ENCODE measurements around the gene FCER2.

FCER2 gene

DNA sequence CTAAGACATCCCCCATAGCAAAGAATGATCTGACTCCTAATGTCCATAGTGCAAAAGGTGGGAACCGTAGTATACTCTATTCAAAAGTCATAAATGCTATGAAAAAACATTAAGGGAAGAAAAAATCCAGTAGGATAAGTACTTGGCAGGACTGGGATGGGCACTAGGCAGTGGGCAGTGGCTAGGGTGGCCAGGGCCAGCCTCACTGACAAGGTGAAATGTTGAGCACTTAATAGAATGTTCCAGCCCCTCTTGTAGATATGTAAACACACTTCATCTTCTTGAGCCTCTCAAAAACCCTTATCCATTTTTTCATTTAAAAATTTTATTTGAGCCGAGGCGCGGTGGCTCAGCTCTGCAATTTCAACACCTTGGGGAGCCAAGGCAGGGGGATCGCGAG is 31.4 kb upstream of the FCER2 start:
- DNase-seq (ENCODE audit: low spot score) = no peak

DNA sequence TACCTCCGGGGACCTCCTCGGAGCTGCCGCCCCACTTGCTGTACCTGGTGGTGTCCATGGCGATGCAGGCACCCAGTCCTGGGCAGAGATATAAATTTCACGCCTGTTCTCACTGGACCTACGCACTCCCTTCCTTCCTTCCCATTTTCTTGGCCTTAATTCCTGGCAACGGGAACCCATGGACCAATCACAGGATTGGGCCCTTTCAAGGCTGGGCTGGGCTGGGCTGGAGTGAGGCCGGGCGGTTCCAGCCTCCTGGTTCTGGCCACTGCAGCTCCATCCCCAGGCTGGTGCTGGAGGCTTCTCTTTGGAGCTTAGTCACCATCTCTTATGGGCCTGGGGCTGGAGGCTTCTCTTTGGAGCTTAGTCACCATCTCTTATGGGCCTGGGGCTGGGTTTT is 30.1 kb upstream of the FCER2 start, which contains the start of gene CLEC4G:
Gene CLEC4G (minus strand): TSS at position 66 of the 400 bp plus-strand sequence. CDS start 8 bp downstream, at position 58.
- no peak for DNase-seq (ENCODE audit: low spot score)

DNA sequence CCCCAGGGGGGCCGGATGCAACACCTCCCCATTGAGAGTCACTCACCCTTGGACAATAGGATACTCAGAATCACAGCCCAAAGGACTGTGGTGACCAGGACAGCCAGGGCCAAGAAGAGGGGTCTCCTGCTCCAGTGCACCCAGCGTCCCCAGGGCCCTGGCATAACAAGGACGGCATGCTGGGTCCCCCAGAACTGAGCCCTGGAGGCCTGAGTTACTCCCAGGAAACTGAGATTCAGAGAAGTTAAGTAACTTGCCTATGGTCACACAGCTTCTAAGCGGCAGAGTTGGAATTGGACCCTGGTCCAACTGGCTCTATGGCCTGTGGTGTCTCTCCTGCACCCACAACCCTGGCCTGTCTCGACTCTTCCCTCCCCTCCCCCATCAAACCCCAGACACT is 29.7 kb upstream of the FCER2 start:
- no peak for DNase-seq (ENCODE audit: low spot score)

DNA sequence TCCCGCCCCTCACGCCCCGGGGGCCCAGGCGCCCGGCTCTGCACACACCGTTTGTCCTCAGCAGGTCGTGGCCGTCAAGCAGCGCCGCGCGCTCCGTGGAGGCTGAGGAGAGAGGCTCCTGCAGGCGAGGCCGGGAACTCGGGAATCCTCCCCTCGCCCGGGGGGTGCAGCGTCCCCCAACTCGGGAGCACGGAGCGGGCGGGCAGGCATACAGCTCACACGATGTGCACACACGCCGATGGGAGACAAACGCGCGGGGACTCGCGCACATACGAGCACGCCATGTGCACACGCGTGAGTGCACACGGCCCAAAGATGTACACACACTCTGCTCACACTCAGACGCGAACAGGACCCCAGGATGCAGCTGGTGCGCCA is 29.3 kb upstream of the FCER2 start:
- DNase-seq (ENCODE audit: low spot score) = no peak

DNA sequence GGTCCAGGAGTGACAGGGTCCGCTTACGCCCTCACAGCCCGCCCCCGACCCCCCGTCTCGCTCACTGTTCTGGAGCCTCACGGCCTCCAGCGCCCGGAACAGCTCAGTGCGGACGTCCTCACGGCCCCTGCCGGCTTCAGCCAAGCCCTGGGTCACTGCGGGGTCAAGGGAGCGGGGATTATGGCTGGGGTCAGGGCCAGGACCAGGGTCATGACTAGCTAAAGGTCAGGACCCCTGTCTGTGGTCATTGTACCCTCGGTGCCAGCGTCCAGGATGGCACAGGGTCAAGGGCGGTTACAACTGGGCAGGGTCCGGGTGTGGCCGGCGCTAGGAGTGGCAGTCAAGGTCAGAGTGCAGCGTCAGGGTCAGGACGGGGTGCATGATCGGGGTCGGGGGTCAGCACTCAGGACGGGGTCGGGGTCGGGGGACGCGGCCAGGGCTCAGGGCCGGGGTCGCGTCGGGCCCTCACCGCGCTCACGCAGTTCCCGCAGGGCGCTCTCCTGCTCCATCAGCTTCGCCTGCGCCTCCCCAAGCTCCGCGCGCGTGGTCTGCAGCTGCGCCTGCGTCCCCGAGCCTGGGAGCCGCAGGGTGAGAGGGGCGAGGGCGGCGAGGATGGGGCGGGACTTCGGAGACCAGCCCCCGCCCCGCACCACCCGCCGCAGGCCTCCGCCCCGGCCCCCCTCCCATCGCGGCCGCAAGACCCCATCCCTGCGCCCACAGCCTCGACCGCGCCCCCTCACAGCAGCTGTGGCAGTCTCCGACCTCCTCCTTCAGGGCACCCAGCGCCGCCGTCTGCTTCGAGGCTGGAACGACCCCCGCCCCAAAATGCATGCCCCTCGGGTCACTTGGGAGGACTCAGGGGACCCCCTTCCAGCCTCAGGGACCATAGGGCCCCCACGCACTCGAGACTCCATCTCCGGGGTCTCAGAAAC is 28.6 kb upstream of the FCER2 start:
- DNase-seq (ENCODE audit: low spot score) = no peak

DNA sequence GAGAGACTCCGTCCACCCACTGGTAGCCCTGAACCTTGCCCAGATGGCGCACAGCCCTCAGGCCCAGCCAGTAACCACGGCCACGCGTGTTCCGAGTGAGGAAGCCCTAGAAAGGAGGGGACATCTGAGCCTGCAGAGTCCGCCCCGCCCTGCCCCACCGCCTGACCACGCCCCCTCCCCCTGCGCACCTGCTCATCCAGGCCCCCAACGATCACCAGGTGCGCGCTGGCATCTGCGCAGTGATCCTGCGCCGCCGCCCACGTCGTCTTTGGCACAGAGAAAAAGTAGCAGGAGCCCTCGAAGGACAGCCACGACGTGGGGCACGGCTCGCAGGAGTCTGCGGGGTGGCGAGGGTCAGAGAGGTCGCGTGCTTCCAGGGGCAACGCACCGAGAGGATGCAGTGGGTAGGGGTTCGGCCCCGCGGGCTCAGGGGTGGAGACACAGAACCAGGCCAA is 27.9 kb upstream of the FCER2 start:
- DNase-seq (ENCODE audit: low spot score) = no peak

DNA sequence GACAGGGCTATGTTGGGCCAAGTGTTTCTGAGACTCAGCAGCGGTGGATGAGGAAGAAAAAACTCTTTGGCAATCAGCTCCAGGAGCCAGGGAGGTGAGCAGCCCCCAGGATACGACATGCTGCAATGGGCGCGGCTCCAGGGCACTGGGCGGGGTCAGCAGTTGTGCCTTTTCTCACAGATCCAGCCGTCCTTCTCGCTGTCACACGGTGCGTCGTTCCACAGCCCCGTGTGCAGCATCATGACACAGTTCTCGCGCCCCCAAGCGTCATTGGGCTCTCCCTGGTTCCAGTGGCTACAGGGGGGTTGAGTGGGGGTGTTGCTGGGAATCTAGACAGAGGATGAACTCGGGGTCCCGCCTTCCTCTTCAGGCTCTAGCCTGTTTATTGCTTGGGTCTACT is 27.3 kb upstream of the FCER2 start:
- DNase-seq (ENCODE audit: low spot score) = no peak

DNA sequence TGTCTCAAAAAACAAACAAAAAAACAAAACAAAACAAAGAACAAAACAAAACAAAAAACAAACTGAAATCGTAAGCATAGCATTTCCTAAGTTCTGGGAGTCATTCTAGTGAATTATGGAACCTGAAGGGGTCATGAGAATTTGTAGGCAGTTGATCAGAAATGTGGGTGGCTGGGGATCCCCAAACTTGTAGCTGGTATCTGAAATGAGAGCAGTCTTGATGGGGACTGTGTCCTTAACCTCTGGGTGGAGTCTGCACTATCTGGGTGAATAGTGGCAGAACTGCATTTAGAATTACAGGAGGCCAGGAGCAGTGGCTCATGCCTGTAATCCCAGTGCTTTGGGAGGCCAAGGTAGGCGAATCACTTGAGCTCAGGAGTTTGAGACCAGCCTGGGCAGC is 23.9 kb upstream of the FCER2 start:
- no peak for DNase-seq (ENCODE audit: low spot score)

DNA sequence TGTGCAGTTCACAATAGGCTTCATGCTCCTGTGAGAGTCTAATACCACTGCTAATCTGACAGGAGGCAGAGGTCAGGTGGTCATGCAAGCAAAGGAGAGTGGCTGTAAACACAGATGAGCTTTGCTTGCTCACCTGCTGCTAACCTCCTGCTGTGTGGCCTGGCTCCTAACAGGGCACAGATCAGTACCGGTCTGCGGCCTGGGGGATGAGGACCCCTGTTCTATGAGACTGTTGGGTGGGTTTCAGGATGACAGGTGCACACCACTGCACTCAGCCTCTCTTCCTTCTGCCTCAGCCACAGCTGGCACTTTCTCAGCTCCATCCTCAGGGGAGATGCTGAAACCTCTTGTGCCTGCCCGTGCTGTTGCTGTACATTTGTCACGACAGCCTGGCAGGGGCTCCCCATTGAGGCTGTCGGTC is 20.3 kb upstream of the FCER2 start:
- DNase-seq (ENCODE audit: low spot score) = no peak

DNA sequence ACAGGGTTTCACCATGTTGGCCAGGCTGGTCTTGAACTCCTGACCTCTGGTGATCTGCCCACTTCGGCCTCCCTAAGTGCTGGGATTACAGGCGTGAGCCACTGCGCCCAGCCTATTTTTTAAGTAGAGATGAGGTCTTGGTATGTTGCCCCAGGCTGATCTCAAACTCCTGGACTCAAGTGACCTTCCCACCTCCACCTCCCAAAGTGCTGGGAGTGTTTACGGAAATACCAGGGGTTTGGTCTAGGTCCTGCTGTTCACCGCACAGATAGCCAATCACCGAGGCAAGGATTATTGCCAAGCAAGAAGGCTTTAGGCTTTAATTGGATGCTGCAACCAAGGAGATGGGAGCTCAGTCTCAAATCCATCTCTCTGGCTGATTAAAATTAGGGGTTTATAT is 18.4 kb upstream of the FCER2 start:
- no peak for DNase-seq (ENCODE audit: low spot score)

DNA sequence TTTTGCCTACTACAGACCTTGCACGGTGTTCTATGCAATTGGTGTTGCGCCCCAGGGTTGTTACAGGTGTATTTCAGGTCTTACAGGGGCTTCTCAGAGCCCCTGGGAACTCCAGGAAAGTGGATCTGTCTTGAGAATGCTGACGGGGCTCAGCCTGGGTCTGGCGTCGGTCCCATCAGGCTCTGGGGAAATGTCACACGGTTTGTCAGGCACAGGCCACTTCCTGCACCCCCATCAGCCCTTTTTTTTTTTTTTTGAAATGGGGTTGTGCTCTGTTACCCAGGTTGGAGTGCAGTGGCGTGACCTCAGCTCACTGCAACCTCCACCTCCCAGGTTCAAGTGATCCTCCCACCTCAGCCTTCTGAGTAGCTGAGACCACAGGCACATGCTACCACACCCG is 16.7 kb upstream of the FCER2 start:
- no peak for DNase-seq (ENCODE audit: low spot score)

DNA sequence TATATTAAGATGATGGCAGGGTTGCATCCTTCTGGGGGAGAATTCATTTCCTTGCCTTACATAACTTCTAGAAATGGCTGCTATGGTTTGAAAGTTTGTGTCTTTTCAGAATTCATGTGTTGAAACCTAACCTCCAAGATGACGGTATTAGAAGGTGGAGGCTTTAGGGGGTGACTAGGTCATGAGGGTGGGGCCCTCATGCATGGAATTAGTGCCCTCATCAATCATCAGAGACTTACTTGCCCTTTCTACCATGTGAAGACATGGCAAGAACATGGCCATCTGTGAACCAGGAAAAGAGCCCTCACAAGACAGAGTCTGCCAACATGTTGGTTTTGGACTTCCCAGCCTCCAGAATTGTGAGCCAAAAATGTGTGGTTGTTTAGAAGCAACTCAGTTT is 14.8 kb upstream of the FCER2 start:
- no peak for DNase-seq (ENCODE audit: low spot score)

DNA sequence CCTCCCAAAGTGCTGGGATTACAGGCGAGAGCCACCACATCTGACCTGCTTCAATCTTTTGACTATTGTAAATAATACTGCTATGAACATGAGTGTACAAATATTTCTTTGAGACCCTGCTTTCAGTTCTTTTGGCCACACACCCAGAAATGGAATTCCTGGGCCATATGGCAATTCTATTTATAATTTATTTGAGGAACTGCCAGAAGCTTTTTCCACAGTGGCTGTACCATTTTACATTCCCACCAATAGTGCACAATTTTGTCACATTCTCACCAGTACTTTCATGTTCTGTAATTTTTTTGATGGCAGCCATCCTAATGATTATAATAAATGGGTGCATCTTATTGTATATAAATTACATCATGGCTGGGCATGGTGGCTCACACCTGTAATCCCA is 13.7 kb upstream of the FCER2 start:
- DNase-seq (ENCODE audit: low spot score) = no peak

DNA sequence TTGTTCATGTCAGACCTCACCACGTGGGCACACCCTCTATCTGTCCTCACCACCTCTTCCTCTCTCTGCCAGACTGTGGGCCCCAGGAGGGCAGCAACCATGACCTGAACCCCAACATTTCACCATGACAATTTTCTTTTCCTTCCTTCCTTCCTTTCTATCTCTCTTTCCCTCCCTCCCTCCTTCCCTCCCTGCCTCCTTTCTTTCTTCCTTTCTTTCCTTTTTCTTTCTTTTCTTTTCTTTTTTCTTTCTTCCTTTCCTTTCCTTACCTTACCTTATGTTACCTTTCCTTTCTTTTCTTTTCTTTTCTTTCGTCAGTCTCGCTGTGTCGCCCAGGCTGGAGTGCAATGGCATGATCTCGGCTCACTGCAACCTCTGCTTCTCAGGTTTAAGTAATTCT is 8.7 kb upstream of the FCER2 start:
- no peak for DNase-seq (ENCODE audit: low spot score)

DNA sequence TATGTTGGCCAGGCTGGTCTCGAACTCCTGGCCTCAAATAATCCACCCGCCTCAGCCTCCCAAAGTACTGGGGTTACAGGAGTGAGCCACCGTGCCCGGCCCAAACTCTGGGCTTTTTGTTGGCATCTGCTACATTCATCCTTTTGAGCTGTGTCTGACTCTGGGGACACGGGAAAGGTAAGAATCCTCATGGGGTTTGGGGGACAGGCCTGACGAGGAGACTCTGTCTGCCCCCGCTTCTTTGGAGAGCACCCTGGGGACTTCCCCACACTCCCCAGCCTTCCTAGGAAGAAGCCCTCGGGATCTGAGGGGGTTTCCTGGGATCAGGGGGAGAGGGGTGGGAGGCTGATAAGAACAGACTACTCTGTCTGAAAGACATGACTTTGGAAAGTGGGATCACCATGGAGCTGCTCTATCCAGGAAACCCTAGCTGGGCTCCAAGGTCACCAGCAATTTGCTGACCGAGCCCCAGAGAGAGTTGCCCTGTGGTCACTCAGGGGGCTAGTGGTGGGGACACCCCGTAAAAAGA is 8.1 kb upstream of the FCER2 start:
- DNase-seq (ENCODE audit: low spot score) = no peak

DNA sequence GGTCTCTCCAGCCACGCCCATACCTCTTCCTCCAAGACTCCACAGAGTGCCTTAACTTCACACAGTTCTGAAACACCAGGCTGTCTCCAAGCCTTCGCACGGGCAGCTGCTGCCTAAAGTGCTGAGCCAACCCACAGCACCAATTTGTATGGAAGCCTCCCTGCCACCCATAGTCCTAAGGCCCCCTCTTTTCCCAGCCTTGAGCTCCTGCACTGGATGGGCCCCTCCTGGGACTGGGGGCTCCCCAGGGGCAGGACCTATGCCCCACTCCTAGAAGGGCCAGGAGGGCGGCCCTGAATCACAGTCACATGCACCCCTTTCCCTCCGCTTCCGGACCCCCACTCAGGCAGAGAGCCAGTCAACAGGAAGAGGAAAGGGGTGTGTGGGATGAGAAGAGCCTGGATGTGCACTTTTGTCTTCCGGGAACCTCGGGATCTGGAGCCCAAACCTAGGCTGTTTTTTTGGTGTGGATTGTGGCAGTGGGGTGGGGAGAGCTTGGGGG is 5.1 kb upstream of the FCER2 start:
- DNase-seq (ENCODE audit: low spot score) = no peak

DNA sequence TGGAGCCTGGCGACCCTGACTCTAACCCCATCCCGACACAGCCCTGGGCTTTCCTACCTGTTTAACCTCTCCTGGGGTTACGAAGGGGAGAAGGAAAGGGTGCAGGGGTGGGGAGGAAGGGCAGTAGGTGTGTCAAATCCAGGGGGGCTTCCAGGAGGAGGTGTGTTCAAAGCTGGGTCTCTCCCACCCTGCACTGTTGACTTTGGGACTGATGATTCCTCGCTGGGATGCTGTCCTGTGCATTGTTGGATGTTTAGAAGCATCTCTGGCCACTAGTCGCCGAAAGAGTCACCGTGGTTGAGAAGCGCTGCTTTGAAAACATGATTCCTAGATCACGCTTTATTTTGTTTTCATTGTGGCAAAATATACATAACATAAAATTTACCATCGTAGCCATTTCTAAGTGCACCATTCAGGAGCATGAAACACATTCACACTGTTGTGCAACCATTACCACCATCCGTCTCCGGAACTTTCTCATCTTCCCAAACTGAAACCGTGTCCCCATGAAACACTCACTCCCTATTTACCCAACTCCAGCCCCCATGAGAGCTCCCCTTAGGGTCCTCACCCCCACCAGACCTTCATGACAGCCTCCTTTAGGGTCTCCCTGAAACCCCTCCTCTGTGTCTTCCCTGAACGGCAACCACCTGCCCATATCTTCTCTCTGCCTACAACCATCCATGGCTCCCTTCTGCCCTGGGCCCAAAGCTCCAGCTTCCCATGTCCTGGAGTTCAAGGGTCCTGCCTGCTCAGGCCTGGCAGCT is 4.4 kb upstream of the FCER2 start:
- no peak for DNase-seq (ENCODE audit: low spot score)

DNA sequence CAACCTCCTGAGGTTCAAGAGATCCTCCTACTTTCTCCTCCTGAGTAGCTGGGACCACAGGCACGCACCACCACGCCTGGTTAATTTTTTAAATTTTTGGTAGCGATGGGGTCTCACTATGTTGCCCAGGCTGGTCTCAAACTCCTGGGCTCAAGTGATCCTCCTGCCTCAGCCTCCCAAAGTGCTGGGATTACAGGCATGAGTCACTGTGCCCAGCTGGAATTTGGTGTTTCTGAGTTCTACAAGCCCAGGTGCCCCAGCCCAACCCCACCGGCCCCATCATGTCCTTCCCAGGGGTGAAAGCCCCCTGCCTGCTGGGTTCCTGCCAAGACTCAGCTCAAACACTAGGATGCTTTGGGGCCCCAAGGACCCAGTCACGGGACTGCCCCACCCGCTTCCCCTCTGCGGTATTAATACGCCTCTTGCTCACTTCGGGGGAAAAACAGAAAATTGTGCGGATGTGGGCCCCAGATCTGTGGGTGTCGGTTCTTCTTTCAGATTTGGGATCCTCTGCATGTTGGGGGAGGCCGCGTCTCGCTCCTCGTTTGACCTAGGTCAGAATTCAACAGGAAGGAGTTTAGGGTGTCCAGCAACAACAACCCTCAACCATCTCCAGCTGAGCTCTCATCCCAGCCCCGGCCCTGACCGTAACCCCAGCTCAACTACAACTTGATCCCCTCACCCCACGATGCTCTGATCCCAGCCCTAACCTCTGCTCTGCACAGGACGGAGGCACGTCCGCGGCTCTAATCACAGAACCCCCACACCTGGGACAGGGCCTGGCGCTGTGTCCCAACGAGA is 3.7 kb upstream of the FCER2 start:
- DNase-seq (ENCODE audit: low spot score) = no peak

DNA sequence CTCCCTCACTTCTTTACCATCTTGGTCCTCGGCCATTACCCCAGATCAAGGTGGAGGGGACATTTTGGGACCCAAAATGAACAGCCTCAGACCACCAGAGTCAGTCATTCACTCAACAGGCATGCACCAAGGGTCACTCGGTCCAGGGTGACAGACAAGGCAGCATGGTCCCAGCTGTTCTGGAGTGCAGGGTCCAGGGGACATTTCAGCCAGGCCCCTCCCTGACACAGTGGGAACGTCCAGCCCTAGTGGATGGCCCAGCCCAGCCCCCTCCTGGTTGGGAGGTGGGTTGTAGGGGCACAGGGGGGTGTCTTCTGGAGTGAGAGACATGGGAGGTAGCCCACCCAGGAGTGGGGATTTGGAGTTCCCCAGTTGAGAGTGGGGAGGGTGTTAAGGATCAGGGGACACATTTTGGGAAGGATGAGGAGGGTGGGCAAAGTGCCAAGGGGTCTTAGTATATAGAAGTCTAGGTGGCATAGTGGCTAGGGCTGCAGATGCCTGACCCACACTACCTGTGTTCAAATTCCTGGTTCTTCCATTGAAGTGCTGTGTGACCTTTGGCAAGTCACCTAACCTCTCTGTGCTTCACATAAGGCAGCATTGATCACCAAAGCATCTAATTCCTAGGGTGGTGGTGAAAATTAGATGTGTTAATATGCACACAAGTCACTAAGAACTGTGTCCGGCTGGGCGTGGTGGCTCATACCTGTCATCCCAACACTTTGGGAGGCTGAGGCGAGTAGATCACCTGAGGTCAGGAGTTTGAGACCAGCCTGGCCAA is 2.5 kb upstream of the FCER2 start:
- no peak for DNase-seq (ENCODE audit: low spot score)

DNA sequence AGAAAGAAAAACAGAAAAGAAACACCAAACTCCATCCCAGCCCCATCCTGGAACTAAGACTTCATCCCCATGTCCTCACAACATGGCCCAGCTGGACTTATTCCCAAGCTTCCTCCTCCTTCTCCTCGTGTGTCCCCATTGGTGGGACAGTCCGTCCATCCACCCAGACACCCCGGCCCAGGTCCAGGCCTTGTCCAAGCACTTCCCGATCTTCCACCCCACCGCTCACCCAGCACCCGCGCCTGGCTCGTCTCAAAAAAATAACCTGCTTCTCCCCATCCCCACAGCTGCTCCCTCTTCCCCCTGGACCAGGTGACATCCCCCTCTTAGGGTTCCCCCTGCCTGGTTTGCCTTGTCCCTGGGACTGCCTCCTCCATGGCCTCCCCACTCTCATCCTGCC is 1.4 kb upstream of the FCER2 start:
- no peak for DNase-seq (ENCODE audit: low spot score)

DNA sequence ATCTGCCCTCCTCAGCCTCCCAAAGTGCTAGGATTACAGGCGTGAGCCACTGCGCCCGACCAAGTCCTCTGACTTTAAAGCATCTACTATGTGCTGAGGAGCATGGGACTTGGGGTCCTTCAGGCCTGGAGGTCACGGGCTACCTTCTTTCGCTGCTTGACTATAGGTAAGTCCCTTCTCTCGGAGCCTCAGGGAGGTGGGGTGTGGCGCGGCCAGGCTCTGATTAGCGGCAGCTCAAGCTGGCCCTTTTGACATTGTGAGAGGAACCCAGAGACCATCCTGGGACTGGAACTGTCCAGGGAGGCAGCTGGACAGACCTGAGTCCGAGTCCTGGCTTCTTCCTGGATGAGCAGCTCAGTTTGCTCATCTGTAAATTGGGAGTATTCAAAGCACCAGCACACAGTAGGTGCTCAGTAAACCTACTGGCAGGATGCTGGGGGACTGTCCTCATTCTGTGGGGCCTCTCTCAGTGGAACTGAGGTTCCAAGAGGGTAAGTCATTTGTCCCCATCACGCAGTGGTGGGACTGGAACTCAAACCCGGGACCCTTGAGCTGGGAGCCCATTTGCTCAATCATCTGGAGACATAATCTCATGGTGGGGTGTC is 780 bp downstream of the FCER2 start:
- no peak for DNase-seq (ENCODE audit: low spot score)
